Chondrocyte (in vitro differentiated cells): Measurements from ENCODE around the gene HECW1. TPM values are rescaled to one million over a fixed set of nuclear protein-coding genes. Genes with fewer than 3 reads are reported as not detected.

Source experiments
- DNase-seq: peaks from one replicate; pipeline ENCODE4 v3.0.0; 2021; ENCODE audit warnings: mixed read lengths, low spot score
- H3K27ac Mint-ChIP-seq: one replicate; pipeline ENCODE4 v1.8.0; 2021; ENCODE audit warnings: mild to moderate bottlenecking, moderate library complexity, mixed read lengths; ENCODE audit not compliant: unreplicated experiment
- H3K27me3 Mint-ChIP-seq: 2 replicates; pipeline ENCODE4 v1.8.0; 2021; ENCODE audit warnings: low read depth, mixed read lengths
- H3K36me3 Mint-ChIP-seq: 2 replicates; pipeline ENCODE4 v1.8.0; 2021; ENCODE audit warnings: low read depth, mixed read lengths
- H3K4me1 Mint-ChIP-seq: 2 replicates; pipeline ENCODE4 v1.8.0; 2021; ENCODE audit warnings: low read depth, mild to moderate bottlenecking, mixed read lengths
- H3K4me3 Mint-ChIP-seq: one replicate; pipeline ENCODE4 v1.8.0; 2021; ENCODE audit warnings: mild to moderate bottlenecking, moderate library complexity, mixed read lengths; ENCODE audit not compliant: unreplicated experiment
- H3K9me3 Mint-ChIP-seq: 2 replicates; pipeline ENCODE4 v1.8.0; 2021; ENCODE audit warnings: low read depth, mixed read lengths
- total RNA-seq: library from RNA; stranded (reverse); gene quantifications from 3 replicates; pipeline ENCODE4 v1.2.1, GENCODE V29; 2021
- TF ChIP-seq, protein P1 (sequence below): fragments of 200-600 bp; sonication (generic); IDR thresholded peaks from 2 replicates; pipeline ENCODE4 v1.5.0; 2021; ENCODE audit warnings: antibody characterized with exemption, mild to moderate bottlenecking, moderate library complexity

The HECW1 gene
- total RNA-seq, 1 donor from 2014 or later, result 1.9 TPM

GRCh38 chr7:43220250-43220649, 107.8 kb downstream of the HECW1 start:
- Mint-ChIP-seq H3K36me3 (no peaks in the 10 kb centered on the region), H3K27me3 (no peaks in the 10 kb centered on the region), H3K4me1 (no peaks in the 10 kb centered on the region), H3K4me3 (no peak overlapping the region), H3K9me3 (no peaks in the 10 kb centered on the region), H3K27ac (no peak overlapping the region)
- DNase-seq, result no peak
- TF ChIP-seq, protein P1, sequence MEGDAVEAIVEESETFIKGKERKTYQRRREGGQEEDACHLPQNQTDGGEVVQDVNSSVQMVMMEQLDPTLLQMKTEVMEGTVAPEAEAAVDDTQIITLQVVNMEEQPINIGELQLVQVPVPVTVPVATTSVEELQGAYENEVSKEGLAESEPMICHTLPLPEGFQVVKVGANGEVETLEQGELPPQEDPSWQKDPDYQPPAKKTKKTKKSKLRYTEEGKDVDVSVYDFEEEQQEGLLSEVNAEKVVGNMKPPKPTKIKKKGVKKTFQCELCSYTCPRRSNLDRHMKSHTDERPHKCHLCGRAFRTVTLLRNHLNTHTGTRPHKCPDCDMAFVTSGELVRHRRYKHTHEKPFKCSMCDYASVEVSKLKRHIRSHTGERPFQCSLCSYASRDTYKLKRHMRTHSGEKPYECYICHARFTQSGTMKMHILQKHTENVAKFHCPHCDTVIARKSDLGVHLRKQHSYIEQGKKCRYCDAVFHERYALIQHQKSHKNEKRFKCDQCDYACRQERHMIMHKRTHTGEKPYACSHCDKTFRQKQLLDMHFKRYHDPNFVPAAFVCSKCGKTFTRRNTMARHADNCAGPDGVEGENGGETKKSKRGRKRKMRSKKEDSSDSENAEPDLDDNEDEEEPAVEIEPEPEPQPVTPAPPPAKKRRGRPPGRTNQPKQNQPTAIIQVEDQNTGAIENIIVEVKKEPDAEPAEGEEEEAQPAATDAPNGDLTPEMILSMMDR, result no peak

GRCh38 chr7:43220742-43221141, 108.3 kb downstream of the HECW1 start:
- TF ChIP-seq, protein P1, result no peak
- no peak overlapping the region for H3K4me3 Mint-ChIP-seq
- H3K9me3 Mint-ChIP-seq, result no peaks in the 10 kb centered on the region
- no peaks in the 10 kb centered on the region for H3K36me3 Mint-ChIP-seq
- DNase-seq, result no peak
- H3K4me1 Mint-ChIP-seq, result no peaks in the 10 kb centered on the region
- no peak overlapping the region for H3K27ac Mint-ChIP-seq
- H3K27me3 Mint-ChIP-seq, result no peaks in the 10 kb centered on the region

DNA sequence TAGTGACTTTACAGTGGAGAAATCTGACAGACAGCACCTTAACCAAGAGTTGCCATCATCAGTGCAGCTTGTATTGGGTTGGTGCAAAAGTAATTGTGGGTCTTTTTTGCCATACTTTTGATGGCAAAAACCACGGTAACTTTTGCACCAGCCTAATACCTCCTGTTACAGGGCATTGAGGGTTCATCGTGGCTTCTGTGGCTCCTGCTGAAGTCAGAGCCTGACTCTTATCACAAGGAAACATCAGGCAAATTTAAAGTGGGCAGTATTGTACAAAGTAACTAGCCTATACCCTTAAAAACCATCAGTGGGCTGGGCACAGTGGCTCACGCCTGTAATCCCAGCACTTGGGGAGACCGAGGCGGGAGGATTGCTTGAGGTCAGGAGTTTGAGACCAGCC, 117.4 kb downstream of the HECW1 start:
- H3K36me3 Mint-ChIP-seq, result no peaks in the 10 kb centered on the region
- TF ChIP-seq, protein P1, result no peak
- H3K4me3 Mint-ChIP-seq, result no peak overlapping the region
- H3K27ac Mint-ChIP-seq, result no peak overlapping the region
- H3K27me3 Mint-ChIP-seq, result no peaks in the 10 kb centered on the region
- H3K9me3 Mint-ChIP-seq, result no peaks in the 10 kb centered on the region
- no peaks in the 10 kb centered on the region for H3K4me1 Mint-ChIP-seq
- no peak for DNase-seq

- Mint-ChIP-seq H3K9me3 (no peaks in the 10 kb centered on the region), H3K27ac (no peak overlapping the region), H3K36me3 (no peaks in the 10 kb centered on the region), H3K4me1 (no peaks in the 10 kb centered on the region), H3K4me3 (no peak overlapping the region), H3K27me3 (no peaks in the 10 kb centered on the region)
- no peak for DNase-seq
- TF ChIP-seq, protein P1, result no peak
Observed at GRCh38 chr7:43232366-43232765, 119.9 kb downstream of the HECW1 start.

DNA sequence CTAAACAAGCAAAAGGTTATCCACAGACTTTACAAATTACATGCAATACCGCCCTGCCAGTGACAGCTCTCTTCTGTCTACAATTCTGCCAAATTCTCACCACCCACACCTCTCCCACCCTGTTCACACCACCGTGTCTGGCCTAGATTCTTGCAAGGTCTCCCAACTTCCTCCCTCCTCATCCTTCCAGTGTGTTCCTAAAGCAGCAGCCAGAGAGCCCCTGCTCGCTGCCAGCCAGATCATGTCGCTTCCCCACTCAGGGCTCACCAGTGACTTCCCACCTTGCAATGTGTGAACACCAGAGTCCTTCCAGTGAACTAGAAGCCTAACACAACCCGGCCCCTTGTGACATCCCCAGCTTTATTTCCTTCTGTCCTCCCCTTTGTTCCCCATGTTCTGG, 121.6 kb downstream of the HECW1 start:
- DNase-seq, result no peak
- Mint-ChIP-seq H3K27me3 (no peaks in the 10 kb centered on the region), H3K27ac (no peak overlapping the region), H3K36me3 (no peaks in the 10 kb centered on the region), H3K4me1 (no peaks in the 10 kb centered on the region), H3K9me3 (no peaks in the 10 kb centered on the region), H3K4me3 (no peak overlapping the region)
- TF ChIP-seq, protein P1, result no peak
